Measurements from ENCODE around the gene ARHGAP29. TPM values are rescaled to one million over a fixed set of nuclear protein-coding genes. Genes with fewer than 3 reads are reported as not detected.

Gene ARHGAP29
- 219 and 232 TPM in 2 replicates for total RNA-seq

DNA sequence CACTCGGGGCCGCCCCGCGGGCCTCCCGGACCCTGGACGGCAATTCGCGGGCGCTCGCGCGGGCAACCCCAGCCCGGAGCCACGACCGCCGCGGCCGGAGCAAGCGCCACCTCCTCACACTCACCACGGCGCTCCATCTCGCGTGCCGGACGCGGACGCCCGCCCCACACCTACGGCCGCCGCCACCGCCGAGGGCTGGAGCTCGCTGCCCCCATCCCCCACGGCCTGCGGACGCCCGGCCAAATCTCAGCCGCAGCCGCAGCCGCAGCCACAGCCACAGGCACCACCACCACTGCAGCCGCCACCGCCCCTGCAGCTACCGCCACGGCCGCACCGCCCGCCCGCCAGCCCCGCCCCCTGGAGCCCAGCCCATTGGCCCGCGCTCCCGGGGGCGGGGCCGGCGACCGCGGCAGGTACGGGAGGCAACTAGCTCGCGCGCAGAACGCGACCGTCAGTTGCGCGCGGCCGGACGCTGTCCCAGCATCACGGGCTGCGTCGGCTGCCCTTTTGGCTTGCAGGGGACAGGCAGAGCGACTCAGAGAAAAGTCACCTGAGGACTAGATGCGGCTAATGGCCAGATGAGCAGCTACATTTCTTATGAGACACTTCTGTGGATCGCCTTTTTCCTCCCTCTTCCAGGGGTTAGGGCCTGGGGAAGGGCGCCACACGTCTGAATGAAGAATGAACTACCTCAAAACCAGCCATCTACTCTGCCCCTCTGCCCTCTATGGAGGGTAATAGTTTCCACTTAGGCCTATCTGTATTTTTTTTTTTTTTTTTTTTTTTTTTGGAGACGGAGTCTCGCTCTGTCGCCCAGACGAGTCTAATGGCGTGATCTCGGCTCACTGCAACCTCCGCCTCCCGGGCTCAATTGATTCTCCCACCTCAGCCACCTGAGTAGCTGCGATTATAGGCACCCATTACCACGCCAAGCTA lies at the start of gene ARHGAP29:
Gene ARHGAP29 (minus strand): TSS at position 294 of the 936 bp plus-strand sequence. CDS start 5,973 bp downstream, outside the sequence.

Other genes with a start within 250 kb of the ARHGAP29 start
- gene ABCA4, start 116.4 kb downstream of the ARHGAP29 start, total RNA-seq, result 2.3 and 3.8 TPM in 2 replicates
- 22.7 and 25.8 TPM in 2 replicates for gene ABCD3, start 180.8 kb upstream of the ARHGAP29 start, total RNA-seq